TTC549 (cell line): ENCODE measurements around the gene MAGI1.

ENCODE experiments used
- FAIRE-seq: peaks from 2 replicates; lab custom pipeline; 2012; peaks lifted over from hg19 to GRCh38; lab: Jason Lieb, UNC

MAGI1 gene

GRCh38 chr3:66012711-66013110 is 26.0 kb downstream of the MAGI1 start:
- no peak for FAIRE-seq

GRCh38 chr3:66010739-66011655 is 27.7 kb downstream of the MAGI1 start:
- FAIRE-seq = no peak

DNA sequence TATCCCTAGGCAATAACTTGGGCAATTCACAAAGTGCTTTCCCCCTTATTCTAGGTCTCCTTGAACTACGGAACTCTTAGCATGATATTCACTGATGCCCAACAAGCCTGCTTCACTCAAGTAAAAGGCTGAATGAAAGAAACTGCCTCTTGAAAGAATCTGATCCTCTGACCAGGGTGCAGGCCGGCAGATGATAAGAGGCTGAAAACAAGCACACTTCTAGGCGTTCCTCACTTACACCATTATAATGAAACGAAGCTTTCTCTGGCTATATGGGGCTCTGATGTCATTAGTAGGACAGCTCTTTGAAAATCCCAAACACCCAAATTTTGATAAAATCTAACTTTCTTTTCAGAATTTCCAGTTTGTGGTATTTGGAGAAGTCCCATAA is 28.4 kb downstream of the MAGI1 start:
- no peak for FAIRE-seq

- no peak for FAIRE-seq
Observed at GRCh38 chr3:66004244-66004643, 34.5 kb downstream of the MAGI1 start.

GRCh38 chr3:66001626-66002025 is 37.1 kb downstream of the MAGI1 start:
- FAIRE-seq = no peak

DNA sequence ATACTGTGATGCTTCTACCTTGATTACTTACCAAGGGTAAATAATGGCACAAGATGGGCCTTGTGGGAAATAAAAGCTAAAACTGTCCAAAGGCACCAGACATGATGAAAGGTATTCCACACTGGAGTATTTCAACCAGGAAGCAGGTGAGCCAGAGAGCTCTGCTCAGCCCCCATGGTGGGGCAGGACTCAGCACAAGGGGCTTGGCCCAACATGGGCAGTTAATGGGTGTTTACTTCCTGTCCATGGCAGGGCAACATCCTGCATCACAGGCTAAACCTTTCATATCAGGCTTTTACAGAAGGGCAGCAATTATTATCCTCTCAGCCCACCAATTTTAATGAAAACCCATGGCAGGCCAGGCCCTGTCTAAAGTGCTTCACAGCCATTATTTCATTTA is 38.2 kb downstream of the MAGI1 start:
- no peak for FAIRE-seq

DNA sequence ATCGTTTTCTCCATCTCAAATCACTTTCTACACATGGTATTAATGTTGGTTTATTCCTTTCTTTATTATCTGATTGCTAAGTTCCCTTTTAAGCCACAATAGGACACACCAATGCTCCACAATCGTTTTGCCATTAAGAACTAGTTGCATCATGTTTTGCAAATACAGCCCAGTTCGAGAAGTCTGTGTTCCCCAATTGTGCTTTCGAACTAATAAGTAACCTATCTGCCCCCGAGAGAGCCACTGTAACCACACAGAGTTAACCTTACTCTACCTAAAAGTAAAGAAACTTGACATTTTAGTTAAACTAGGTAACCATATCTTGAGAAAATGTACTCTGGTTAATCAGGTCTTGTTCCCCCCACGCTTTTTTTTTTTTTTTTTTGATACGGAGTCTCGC is 39.1 kb downstream of the MAGI1 start:
- FAIRE-seq = no peak

GRCh38 chr3:65996589-65996988 is 42.1 kb downstream of the MAGI1 start:
- FAIRE-seq = no peak

- no peak for FAIRE-seq
Observed at GRCh38 chr3:65995515-65995914, 43.2 kb downstream of the MAGI1 start.

DNA sequence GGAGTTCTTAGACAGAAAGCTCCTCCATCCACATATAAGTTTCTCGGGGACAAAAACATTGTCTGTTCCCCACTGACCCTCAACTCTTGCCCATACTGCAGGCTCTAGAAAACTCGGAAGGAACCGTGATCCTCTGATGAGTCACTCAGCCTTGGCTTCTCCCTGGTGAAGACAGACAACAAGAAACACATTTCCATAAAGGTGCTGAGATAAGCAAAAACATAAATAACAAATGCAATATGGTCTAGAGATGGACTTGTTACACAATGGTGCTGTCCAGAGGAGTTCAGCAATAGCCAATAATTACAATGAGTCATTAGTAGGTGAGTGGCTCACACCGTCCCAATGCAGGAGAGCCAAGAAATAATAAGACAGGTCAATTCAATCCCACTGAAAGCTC is 43.7 kb downstream of the MAGI1 start:
- FAIRE-seq = no peak

DNA sequence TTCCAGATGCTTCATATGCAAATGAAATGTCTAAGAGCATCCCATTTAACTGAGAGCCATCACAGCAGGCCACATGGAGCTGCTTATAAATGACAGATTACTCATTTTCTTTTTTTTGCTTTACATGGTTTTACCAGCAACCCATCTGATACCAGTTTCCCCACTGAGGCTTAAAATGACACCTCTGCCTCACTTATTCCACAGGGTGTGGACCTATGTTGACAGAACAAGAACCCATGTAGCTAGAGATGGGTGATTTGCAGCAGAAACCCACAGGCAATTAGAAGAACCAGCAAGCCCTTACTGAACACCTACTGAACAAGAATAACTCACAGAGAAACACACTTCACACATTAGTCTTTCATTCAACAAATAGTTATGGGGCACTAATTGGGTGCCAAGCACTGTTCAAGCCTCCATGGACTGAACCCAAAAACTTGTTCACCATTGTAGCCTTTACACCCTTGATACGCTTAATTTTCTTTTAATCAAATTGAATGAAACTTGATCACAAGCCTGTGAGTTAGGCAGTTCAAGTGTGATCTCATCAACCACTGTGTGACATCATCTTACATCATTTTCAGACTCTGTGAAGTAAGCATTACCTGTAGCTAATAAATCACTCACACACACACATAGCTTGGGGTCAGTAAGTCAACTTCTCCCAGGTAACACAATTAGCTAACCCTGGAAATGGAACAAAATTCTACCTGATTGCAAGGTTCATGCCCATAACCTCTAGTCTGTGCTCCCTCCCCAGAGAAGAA is 45.4 kb downstream of the MAGI1 start:
- no peak for FAIRE-seq

GRCh38 chr3:65992106-65992505 is 46.6 kb downstream of the MAGI1 start:
- FAIRE-seq = no peak

DNA sequence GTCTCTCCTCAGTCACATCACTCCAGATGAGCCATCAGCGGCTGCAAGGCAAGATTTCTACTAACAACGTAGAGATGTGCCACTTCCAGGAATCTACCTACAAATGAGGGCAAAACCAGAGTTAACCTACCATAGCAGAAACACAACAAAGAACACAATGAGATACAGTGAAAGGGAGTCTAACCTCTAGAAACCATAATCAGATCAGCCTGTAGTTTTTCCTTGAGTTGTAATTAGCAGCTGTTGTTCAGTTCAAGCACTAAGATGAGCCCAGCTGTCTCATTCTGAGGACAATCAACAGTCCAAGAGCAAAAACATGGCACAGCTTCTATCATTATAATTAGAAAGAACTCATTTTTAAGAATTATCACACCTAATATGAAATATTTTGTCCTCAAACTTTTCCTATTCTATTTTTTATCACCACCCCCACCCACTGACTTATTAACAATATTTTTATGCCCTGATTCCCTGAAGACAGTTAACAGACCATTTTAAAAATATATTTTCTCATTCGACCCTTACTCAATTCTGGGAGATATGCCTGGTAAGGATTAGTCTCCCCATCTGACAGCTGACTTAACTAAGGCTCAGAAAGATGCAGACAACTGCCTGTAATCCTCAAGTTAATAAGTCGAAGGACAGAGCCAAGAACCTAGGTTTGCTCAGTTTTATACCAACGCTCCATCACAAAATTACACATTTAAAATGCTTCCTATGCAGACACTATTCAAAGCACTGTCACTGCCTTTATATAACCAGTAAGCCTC is 50.1 kb downstream of the MAGI1 start:
- no peak for FAIRE-seq

DNA sequence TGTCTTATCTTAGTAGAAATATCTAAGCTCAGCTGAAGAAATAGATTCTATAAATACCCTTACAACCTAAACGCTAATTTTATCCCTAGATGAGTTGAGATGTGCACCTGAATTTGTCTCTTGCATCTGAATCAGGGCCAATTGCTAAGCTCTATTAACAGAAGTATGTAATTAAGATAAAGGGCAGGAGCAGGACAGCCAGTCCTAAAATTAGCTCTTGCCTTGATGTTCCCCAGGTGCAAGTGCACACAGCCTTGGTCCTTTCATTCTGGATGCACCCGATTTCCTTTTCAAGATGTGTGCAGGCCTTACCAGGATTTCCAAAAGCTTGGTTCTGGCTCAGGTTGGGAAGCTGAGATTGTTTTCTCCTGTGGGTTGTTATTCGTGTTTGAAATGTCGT is 52.4 kb downstream of the MAGI1 start:
- no peak for FAIRE-seq

DNA sequence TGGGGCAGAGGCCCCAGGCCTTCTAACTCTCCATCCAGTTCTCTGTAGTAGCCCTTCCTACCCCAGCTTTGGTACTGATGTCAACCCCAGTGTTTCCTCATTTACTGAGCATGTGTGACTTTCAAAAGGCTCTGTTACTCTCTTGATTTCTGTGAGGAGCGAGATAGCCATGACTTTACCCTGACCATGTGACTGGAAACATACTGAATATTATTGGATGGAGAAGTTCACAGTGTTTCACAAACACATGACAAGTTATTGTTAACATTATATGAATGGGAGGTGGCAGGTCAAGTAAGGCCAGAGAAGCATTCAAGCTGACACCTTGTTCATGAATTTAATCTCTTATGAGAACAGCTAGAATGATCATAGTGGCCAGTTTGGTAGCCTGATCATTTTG is 53.7 kb downstream of the MAGI1 start:
- no peak for FAIRE-seq

DNA sequence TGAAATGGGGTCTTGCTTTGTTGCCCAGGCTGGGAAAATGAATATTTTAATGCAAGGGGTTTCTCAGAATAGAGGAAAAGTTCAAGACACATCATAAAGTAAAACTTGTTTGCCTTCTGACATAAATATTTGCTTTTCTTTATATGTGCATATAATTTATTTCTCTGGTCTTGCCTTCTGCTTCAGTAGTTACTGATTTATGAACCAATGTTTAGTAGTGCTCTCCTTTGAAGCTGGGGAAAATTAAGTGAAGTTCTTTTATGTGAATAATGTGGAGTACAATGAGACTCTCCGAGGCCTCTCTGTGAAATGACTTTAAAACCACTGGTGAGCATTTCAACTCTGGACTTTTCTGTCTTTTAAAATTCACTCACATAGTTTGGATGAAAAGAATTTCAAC is 55.6 kb downstream of the MAGI1 start:
- FAIRE-seq = no peak

- no peak for FAIRE-seq
Observed at GRCh38 chr3:65979731-65980130, 59.0 kb downstream of the MAGI1 start.

GRCh38 chr3:65979162-65979561 is 59.6 kb downstream of the MAGI1 start:
- no peak for FAIRE-seq

DNA sequence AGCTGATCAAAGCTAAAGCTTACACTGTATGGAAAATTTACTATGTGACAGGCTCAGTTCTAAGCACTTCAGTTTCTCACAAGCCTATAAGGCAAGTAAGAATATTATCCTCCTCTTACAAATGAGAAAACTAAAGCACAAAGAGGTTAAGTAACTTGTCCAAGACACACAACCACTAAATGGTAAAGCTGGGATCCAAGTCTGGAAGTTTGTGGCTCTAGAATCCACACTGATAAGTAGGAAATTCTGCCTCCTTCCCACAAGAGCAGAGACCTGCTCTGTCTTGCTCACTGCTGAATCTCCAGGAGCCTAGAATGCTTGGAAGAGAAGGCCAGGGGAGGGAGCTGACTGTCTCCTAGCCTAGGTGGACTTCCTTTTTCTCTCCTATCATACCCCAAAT is 60.6 kb downstream of the MAGI1 start:
- FAIRE-seq = no peak

- no peak for FAIRE-seq
Observed at GRCh38 chr3:65975032-65975431, 63.7 kb downstream of the MAGI1 start.

- FAIRE-seq = no peak
Observed at GRCh38 chr3:65974509-65974908, 64.2 kb downstream of the MAGI1 start.

DNA sequence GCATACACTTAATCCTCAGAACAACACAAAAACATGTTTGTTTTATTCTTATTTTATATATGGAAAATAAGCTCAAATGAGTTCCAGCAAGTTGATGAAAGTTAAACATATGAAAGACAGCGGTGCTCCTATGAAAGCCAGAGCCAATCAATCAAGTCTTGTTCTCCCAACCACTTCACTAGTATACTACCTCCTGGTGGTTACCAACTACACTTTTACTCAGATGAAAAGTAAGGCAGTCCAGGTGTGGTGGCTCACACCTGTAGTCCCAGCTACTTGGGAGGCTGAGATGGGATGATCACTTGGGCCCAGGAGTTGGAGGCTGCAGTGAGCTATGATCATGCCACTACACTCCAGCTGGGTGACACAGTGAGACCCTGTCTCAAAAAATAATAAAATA is 66.0 kb downstream of the MAGI1 start:
- FAIRE-seq = no peak
